Testis (tissue), 2 donors: ENCODE data around the gene B4GALNT1.

Experiments
- POLR2A ChIP-seq: fragments of 450-650 bp; IDR thresholded peaks from one replicate; pipeline ENCODE4 v1.6.1; 2017; ENCODE audit warnings: antibody characterized with exemption, mild to moderate bottlenecking, moderate library complexity
- TF ChIP-seq, protein P1 (sequence below), 3 experiments: fragments of 450-650 bp in 2 of 3; fragments of 200-600 bp in 1 of 3; sonication (generic) in 1 of 3; IDR thresholded peaks; one replicate each; pipeline ENCODE4 v1.5.1; 2016 to 2019; ENCODE audit warnings: antibody characterized with exemption in 3 of 3, mild to moderate bottlenecking in 2 of 3, moderate library complexity in 1 of 3

DNA sequence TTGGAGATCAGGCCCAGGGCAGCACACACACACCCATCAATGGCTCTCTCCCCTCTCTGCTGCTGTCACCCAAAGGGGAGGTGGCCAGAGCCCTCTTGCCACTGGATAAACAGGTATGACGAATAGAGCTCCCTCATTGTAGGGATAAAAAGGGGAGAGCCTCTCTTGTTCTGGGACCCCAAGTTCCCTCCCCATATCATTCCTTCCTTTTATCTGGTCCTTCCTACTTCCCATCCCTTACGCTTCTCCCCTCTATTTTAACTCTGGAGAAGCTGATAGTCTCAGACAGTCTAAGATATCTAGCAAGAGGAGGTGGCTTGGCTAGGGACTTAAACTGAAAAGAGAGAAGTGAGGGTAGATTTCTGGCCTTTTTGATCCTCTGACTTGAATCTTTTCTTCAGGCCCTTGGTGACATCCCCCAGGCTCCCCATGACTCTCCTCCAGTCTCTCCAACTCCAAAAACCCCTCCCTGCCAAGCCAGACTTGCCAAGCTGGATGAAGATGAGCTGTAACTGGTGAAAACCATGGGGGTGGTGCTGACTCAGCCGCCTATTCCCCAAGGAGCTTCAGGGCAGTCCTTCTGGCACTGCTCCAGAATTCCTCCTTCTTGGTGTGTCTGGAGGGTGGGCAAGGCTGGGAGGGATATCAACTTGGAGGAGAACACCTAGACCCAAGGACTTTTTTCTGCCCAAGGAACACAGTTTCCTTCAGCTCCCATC, 16.5 kb downstream of the B4GALNT1 start:
- TF ChIP-seq, protein P1, sequence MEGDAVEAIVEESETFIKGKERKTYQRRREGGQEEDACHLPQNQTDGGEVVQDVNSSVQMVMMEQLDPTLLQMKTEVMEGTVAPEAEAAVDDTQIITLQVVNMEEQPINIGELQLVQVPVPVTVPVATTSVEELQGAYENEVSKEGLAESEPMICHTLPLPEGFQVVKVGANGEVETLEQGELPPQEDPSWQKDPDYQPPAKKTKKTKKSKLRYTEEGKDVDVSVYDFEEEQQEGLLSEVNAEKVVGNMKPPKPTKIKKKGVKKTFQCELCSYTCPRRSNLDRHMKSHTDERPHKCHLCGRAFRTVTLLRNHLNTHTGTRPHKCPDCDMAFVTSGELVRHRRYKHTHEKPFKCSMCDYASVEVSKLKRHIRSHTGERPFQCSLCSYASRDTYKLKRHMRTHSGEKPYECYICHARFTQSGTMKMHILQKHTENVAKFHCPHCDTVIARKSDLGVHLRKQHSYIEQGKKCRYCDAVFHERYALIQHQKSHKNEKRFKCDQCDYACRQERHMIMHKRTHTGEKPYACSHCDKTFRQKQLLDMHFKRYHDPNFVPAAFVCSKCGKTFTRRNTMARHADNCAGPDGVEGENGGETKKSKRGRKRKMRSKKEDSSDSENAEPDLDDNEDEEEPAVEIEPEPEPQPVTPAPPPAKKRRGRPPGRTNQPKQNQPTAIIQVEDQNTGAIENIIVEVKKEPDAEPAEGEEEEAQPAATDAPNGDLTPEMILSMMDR (IDR thresholded peaks at IDR 0.05), result no peak
- TF ChIP-seq POLR2A, result no peak
